Psoas muscle (tissue), 8 donors: ENCODE measurements around the gene MYH7. TPM values are rescaled to one million over a fixed set of nuclear protein-coding genes. Genes with fewer than 3 reads are reported as not detected.

ENCODE experiments used
- ATAC-seq, 4 donors: fragments of 200-7000 bp; cut with Tn5 transposase; one replicate each; pipeline ENCODE4 v1.9.1; 2020; ENCODE audit warnings: moderate library complexity in 3 of 4, mild to moderate bottlenecking in 2 of 4
- DNase-seq, 2 donors: peaks; one replicate each; pipeline ENCODE4 v3.0.0-alpha.2; 2020
- H3K27ac ChIP-seq: fragments of 200-600 bp; one replicate; pipeline ENCODE4 v1.8.0; 2022
- H3K27me3 ChIP-seq, 3 donors: fragments of 200-600 bp in 1 of 3; one replicate each; pipeline versions ENCODE4 v1.6.1 to v1.8.0; 2013 to 2022; ENCODE audit warnings: low read length in 2 of 3, mild to moderate bottlenecking in 2 of 3, moderate library complexity in 1 of 3; ENCODE audit not compliant: insufficient read depth in 3 of 3
- H3K36me3 ChIP-seq, 2 donors: fragments of 200-600 bp in 1 of 2; one replicate each; pipeline versions ENCODE4 v1.6.1 to v1.8.0; 2013 to 2022; ENCODE audit warnings: low read depth in 1 of 2, mild to moderate bottlenecking in 1 of 2, moderate library complexity in 1 of 2; ENCODE audit not compliant: insufficient read depth in 1 of 2
- H3K4me1 ChIP-seq: fragments of 200-600 bp; one replicate; pipeline ENCODE4 v1.8.0; 2022
- H3K4me3 ChIP-seq: fragments of 200-600 bp; one replicate; pipeline ENCODE4 v1.8.0; 2022; ENCODE audit warnings: mild to moderate bottlenecking
- H3K9me3 ChIP-seq: fragments of 200-600 bp; one replicate; pipeline ENCODE4 v1.8.0; 2022
- CTCF ChIP-seq: fragments of 200-600 bp; IDR thresholded peaks from one replicate; pipeline ENCODE4 v1.8.0; 2022; ENCODE audit warnings: antibody characterized with exemption
- WGBS, 3 donors: extraction: QIAGEN DNeasy Blood & Tissue Kit; methylation state at CpG; one replicate each; pipeline versions ENCODE4 v1.1.6 to v1.1.7; 2013; 5-methylcytosine and 5-hydroxymethylcytosine counted together
- intact Hi-C, 2 donors: fragments of 100-400 bp; cut with DNase I; formaldehyde crosslinking; loops; one replicate each; pipeline versions ENCODE4 v1.11.0 to v1.14.2; 2022
- polyA plus RNA-seq, 3 donors: library from polyadenylated mRNA; stranded (reverse); fragments of 200-250 nt; gene quantifications; one replicate each; pipeline ENCODE4 v1.2.3, GENCODE V29; 2013
- total RNA-seq, 4 donors: library from RNA; stranded (reverse); fragmentation: NEBNext Ultra II Directional in 2 of 4; extraction: Animal tissue kit (Norgen Biotek cat#: 25700) in 2 of 4; gene quantifications; one replicate each; pipeline versions ENCODE4 v1.2.1 to v1.2.4, GENCODE V29; 2021 to 2023
- donor health status: healthy with polysubstance abuse.
- donor health status: DM: no; HTN: no; CAD: no; lungs with moderate emphysema.
- donor health status: Bipolar disorder and iron deficiency.
- donor health status: healthy.
- donor health status: DM: yes; HTN: yes; CAD: no.
- donor health status: DM: no; HTN: no; CAD: no.
- donor health status: DM: no; HTN: no; CAD: no.
- donor health status: DM: yes; HTN: yes; CAD: no.

MYH7 gene
- total and polyA plus RNA-seq, 7 donors, result 1,035 to 15,830 (median 4,588) TPM

GRCh38 chr14:23376482-23377197 is 58.8 kb downstream of the MYH7 start, which contains the start of gene CMTM5:
Gene CMTM5 (plus strand): TSS chr14:23377046. CDS start chr14:23377252, 206 bp downstream.
- ATAC-seq, result peak in 2 of 4 donors; percentile 5 to 8
- H3K27ac ChIP-seq, result no peak within 1 kb of the TSS
- TF ChIP-seq CTCF, result no peak

GRCh38 chr14:23375527-23376251 is 59.8 kb downstream of the MYH7 start:
- H3K36me3 ChIP-seq, result peaks cover 0 to 3% of the 10 kb centered on the region in 2 donors
- H3K9me3 ChIP-seq, result no peaks in the 10 kb centered on the region
- peaks cover 0 to under 1% (median 0%) of the 10 kb centered on the region in 3 donors for H3K27me3 ChIP-seq
- no peak for TF ChIP-seq CTCF
- no peak for ATAC-seq
- H3K4me1 ChIP-seq, result no peaks in the 10 kb centered on the region
- H3K4me3 ChIP-seq, result no peak overlapping the region
- intact Hi-C loops, result loop anchor here in 1 of 2 donors (5.0 kb wide), 1 partner anchor 48 kb away; no protein-coding TSS in a partner anchor
- WGBS, 3 donors, result 83 to 87% (median 87%) methylated on average over 21 of the region's 21 CpGs
- DNase-seq, result no peak
- no peak overlapping the region for H3K27ac ChIP-seq

More at GRCh38 chr14:23376482-23377197, 58.8 kb downstream of the MYH7 start, which contains the start of gene CMTM5:
- Histone ChIP-seq H3K4me3 (no peak within 1 kb of the TSS), H3K9me3 (no peaks in the 10 kb centered on the region), H3K36me3 (peaks cover 0 to 12% of the 10 kb centered on the region in 2 donors), H3K4me1 (no peaks in the 10 kb centered on the region), H3K27me3 (peaks cover 0 to 5% (median 0%) of the 10 kb centered on the region in 3 donors)
- intact Hi-C loops, result loop anchor here in 1 of 2 donors (5.0 kb wide), 1 partner anchor 49 kb away; no protein-coding TSS in a partner anchor
- WGBS, 3 donors, result 38 to 41% (median 39%) methylated on average over 12 to 13 of the region's 13 CpGs
- DNase-seq, result no peak

GRCh38 chr14:23373041-23373440 is 62.4 kb downstream of the MYH7 start:
- Histone ChIP-seq H3K36me3 (no peaks in the 10 kb centered on the region), H3K4me1 (no peaks in the 10 kb centered on the region), H3K9me3 (no peaks in the 10 kb centered on the region), H3K4me3 (no peak overlapping the region), H3K27me3 (peaks cover 0 to 3% (median 0%) of the 10 kb centered on the region in 3 donors), H3K27ac (no peak overlapping the region)
- 84 to 89% (median 87%) methylated on average over 3 of the region's 3 CpGs for WGBS, 3 donors
- TF ChIP-seq CTCF, result no peak
- ATAC-seq (peak in 1 of 4 donors; percentile 21), DNase-seq (no peak)
- intact Hi-C loops, result no loop called here

GRCh38 chr14:23372509-23372908 is 63.0 kb downstream of the MYH7 start, which contains the start of gene IL25:
Gene IL25 (plus strand): TSS chr14:23372809.
- TF ChIP-seq CTCF, result no peak
- no peak within 1 kb of the TSS for H3K27ac ChIP-seq
- no peak within 1 kb of the TSS for H3K4me3 ChIP-seq
- intact Hi-C loops, result no loop called here
- H3K27me3 ChIP-seq, result peaks cover 0 to 3% (median 0%) of the 10 kb centered on the region in 3 donors
- H3K9me3 ChIP-seq, result no peaks in the 10 kb centered on the region
- no peaks in the 10 kb centered on the region for H3K36me3 ChIP-seq
- 67 to 77% (median 75%) methylated on average over 2 of the region's 2 CpGs for WGBS, 3 donors
- no peak for DNase-seq
- no peaks in the 10 kb centered on the region for H3K4me1 ChIP-seq
- ATAC-seq, result no peak
